ENCODE data around the gene MANEAL. TPM values are rescaled to one million over a fixed set of nuclear protein-coding genes. Genes with fewer than 3 reads are reported as not detected.

The MANEAL gene, protein sequence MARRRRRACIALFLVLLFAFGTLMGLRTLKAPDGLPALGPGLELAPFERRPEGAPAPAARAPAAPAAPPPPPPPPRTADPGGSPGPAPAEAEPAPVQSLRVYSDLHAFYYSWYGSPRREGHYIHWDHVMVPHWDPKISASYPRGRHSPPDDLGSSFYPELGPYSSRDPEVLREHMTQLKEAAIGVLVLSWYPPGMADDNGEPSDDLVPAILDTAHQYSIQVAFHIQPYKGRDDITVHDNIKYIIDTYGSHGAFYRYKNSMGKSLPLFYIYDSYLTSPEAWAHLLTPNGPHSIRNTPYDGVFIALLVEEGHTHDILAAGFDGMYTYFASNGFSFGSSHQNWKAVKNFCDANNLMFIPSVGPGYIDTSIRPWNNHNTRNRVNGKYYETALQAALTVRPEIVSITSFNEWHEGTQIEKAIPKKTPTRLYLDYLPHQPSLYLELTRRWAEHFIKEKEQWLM
- total RNA-seq: 0.93 and 1.7 TPM in 2 replicates

DNA sequence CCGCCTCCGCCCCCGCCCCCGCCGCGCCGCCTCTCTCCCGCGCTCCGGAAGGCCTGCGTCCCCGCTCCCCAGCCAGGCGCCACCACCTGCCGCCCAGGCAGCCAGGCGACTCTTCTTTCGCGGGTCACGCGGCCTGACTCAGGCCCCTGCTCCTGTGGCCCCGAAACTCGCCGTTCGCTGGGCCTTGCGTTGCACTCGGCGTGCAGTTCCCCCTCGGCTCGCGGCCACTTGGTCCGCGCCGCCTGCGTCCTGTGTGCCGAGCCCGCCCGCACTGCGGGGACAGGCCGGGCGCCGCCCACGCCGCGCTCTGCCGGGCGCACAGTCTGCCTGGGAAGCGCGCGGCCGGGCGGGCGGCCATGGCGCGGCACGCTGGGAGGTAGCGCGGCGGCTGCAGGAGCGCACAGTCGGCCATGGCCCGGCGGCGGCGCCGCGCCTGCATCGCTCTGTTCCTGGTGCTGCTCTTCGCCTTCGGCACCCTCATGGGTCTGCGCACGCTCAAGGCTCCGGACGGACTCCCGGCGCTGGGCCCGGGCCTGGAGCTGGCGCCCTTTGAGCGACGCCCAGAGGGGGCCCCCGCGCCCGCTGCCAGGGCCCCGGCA is at the start of gene MANEAL:
Gene MANEAL (plus strand): TSS at position 75 of the 599 bp plus-strand sequence. CDS start 336 bp downstream, at position 411.

DNA sequence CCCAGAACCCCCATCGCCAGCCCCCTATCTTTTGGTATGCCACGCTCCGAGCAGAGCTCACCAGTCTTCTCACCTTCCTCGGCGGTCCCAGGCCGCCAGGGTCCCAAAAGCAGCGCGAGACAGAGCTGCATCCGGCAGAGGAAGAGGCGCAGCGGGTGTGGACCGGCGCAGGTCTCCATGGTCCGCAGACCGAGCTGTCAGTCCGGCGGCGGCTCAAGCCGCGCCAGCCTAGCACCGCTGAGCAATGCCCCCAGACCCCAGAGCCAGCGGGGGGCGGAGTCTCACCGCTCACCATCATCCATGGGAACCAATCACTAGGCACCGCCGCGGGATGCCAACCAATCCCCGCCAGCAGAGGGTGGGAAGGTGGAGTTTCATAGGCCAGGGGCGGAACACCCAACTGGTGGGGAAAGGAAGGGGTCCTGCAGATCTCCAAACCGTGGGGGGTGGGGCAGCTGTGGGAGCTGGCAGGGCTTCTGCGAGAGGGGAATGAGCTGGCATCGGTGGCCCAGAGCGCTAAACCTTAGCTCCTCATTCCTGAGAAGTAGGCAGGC is 28.7 kb upstream of the MANEAL start, which contains the start of gene EPHA10:
Gene EPHA10 (minus strand): TSS at position 233 of the 554 bp plus-strand sequence. CDS start 54 bp downstream, at position 179.

DNA sequence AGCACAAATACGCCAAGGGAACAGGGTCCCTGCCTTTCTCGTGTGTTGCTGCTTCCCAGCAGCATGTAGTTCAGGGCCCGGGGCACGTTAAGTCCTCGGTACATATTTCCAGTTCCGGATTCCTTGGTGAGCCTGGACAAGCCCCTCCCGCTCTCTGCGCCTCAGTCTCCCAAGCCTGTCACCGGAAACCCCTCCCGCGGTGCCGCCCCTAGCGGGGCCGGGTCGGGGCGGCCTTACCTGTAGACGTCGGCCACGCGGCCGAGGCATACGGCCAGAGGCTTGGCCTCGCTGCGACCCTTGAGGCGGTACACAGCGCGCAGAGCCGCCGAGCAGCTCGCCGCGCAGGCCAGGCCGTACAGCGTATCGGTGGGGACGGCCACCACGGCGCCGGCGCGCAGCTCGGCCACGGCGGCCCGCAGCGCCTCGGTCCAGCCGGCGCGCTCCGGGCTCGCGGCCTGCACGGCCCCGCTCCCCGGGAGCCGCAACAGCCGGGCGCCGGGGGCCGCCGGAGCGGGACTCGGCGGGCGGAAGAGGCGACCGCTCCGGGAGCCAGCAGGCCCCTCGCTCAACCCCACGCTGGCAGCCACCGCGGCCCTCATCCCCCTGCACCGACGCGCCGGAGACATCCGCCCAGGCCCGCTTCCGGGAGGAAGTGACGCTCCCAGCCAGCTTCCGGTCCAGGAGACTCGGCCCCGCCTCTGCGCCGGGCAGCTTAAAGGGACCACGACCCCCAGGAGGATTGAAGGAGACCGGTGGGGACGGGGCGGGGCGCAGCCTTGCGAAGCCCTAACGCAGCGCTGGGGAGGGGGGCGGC is 14.1 kb downstream of the MANEAL start, which contains the start of the genes C1orf122 and YRDC:
Gene C1orf122 (plus strand): TSS at position 236 of the 814 bp plus-strand sequence. CDS start 615 bp downstream, outside the sequence.
Gene YRDC (minus strand): TSS at position 654 of the 814 bp plus-strand sequence. CDS start 28 bp downstream, at position 626.

Other genes with a start within 250 kb of the MANEAL start
- gene SNIP1, start 239.6 kb upstream of the MANEAL start, total RNA-seq: 12.1 and 13.3 TPM in 2 replicates
- gene DNALI1, start 236.9 kb upstream of the MANEAL start, total RNA-seq: 1.8 and 3.3 TPM in 2 replicates
- 60.4 and 63.5 TPM in 2 replicates for gene GNL2, start 197.9 kb upstream of the MANEAL start, total RNA-seq
- not detected in 2 replicates for gene RSPO1, start 159.0 kb upstream of the MANEAL start, total RNA-seq
- gene CDCA8, start 101.3 kb upstream of the MANEAL start, total RNA-seq: 17.1 and 22.4 TPM in 2 replicates
- under 0.01 and 0.07 TPM in 2 replicates for gene EPHA10, start 28.7 kb upstream of the MANEAL start, total RNA-seq
- gene C1orf122, start 13.9 kb downstream of the MANEAL start, total RNA-seq: 80.3 and 668 TPM in 2 replicates
- 29.6 and 30.9 TPM in 2 replicates for gene YRDC, start 14.4 kb downstream of the MANEAL start, total RNA-seq
- gene MTF1, start 65.7 kb downstream of the MANEAL start, total RNA-seq: 2.5 and 4.4 TPM in 2 replicates
- 5.8 and 7.8 TPM in 2 replicates for gene INPP5B, start 153.2 kb downstream of the MANEAL start, total RNA-seq
- gene SF3A3, start 196.2 kb downstream of the MANEAL start, total RNA-seq: 57.1 and 72.7 TPM in 2 replicates
- gene FHL3, start 211.7 kb downstream of the MANEAL start, total RNA-seq: 27.4 and 35.5 TPM in 2 replicates
- gene UTP11, start 218.9 kb downstream of the MANEAL start, total RNA-seq: 43.0 and 64.5 TPM in 2 replicates

Measured in airway epithelial cell (primary cell).